SK-N-SH (cell line): ENCODE data around the gene RPP25.

ENCODE experiments used
- CTCF ChIP-seq: fragments of 200-600 bp; sonication (generic); IDR thresholded peaks from 2 replicates; pipeline ENCODE4 v1.6.1; 2017; ENCODE audit warnings: antibody characterized with exemption, mild to moderate bottlenecking, moderate library complexity
- EP300 ChIP-seq, 2 experiments: IDR thresholded peaks; 2 replicates each; pipeline versions ENCODE4 v1.4.0 to v1.6.1; 2012; ENCODE audit warnings: borderline replicate concordance in 1 of 2, low read depth in 1 of 2, low read length in 1 of 2
- FOSL2 ChIP-seq: IDR thresholded peaks from 2 replicates; pipeline ENCODE4 v1.4.0; 2012; ENCODE audit warnings: low read depth, mild to moderate bottlenecking, moderate library complexity, borderline replicate concordance
- RAD21 ChIP-seq: IDR thresholded peaks from 2 replicates; pipeline ENCODE4 v1.6.1; 2012; ENCODE audit warnings: mild to moderate bottlenecking, low read length
- RCOR1 ChIP-seq: fragments of 150-350 bp; IDR thresholded peaks from 2 replicates; pipeline ENCODE4 v1.6.1; 2017; ENCODE audit warnings: antibody characterized with exemption, low read length
- RFX5 ChIP-seq: IDR thresholded peaks from 2 replicates; pipeline ENCODE4 v1.6.1; 2012; ENCODE audit warnings: mild to moderate bottlenecking, improper control_type of control experiment, low read length
- SIN3A ChIP-seq: IDR thresholded peaks from 2 replicates; pipeline ENCODE4 v1.6.1; 2012; ENCODE audit warnings: low read depth, mild to moderate bottlenecking, low read length, moderate library complexity, borderline replicate concordance

GRCh38 chr15:75002398-75002797 is 45.8 kb upstream of the RPP25 start:
- TF ChIP-seq FOSL2 (no peak), CTCF (no peak), RAD21 (no peak), RCOR1 (no peak), RFX5 (no peak), SIN3A (no peak), EP300 (IDR thresholded peaks at IDR 0.05; ENCODE audit: borderline replicate concordance in 1 of 2, low read depth in 1 of 2, low read length in 1 of 2) (no peak)
